ENCODE data around the gene IPCEF1. TPM values are rescaled to one million over a fixed set of nuclear protein-coding genes. Genes with fewer than 3 reads are reported as not detected.
A peak's percentile ranks its signal among the peaks of the same experiment; 100 is the strongest.

The IPCEF1 gene
- total and polyA plus RNA-seq, 2 experiments from 2014 or later, result 0.80 TPM; not detected in 1

DNA sequence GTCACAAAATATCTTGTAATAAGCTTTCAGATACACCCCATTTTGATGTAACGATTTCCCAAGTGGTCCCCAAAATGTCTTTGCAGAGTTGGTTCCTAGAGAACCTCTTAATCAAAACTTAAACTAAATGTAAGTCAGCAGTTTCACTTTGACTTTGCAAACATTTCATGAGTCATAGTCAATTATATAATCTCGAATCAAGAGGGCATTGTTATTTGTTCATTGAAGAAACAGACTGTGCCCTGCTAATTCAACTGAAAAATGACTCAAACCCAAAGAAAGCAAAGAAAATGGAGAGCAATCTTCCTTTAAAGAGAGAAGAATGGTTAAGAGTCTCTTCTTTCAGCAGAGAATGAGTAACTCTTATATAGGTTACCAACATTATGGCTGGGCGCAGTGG lies 58.3 kb downstream of the IPCEF1 start:
- Histone ChIP-seq H4K20me1 (ENCODE audit: insufficient read depth, poor library complexity, severe bottlenecking) (no peaks in the 10 kb centered on the region), H3K27me3 (no peaks in the 10 kb centered on the region), H3K4me3 (no peak overlapping the region), H3K27ac (peak overlapping the region; percentile 2), H3K4me1 (ENCODE audit: insufficient read depth) (peaks cover 7% of the 10 kb centered on the region), H2AFZ (no peak overlapping the region), H3K9me2 (replicated peaks; ENCODE audit: insufficient read depth) (no peaks in the 10 kb centered on the region), H3K9me3 (ENCODE audit: low read depth) (no peaks in the 10 kb centered on the region), H3K4me2 (no peak overlapping the region), H3K36me3 (replicated peaks; ENCODE audit: insufficient read depth, low read depth) (no peaks in the 10 kb centered on the region), H3K79me2 (no peaks in the 10 kb centered on the region)
- no peak for TF ChIP-seq EZH2phosphoT487 (IDR thresholded peaks at IDR 0.05; ENCODE audit: low read depth, severe bottlenecking, unreplicated experiment)
- TF ChIP-seq, protein P1, sequence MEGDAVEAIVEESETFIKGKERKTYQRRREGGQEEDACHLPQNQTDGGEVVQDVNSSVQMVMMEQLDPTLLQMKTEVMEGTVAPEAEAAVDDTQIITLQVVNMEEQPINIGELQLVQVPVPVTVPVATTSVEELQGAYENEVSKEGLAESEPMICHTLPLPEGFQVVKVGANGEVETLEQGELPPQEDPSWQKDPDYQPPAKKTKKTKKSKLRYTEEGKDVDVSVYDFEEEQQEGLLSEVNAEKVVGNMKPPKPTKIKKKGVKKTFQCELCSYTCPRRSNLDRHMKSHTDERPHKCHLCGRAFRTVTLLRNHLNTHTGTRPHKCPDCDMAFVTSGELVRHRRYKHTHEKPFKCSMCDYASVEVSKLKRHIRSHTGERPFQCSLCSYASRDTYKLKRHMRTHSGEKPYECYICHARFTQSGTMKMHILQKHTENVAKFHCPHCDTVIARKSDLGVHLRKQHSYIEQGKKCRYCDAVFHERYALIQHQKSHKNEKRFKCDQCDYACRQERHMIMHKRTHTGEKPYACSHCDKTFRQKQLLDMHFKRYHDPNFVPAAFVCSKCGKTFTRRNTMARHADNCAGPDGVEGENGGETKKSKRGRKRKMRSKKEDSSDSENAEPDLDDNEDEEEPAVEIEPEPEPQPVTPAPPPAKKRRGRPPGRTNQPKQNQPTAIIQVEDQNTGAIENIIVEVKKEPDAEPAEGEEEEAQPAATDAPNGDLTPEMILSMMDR (IDR thresholded peaks at IDR 0.05; ENCODE audit: poor library complexity), result no peak
- TF ChIP-seq EZH2 (IDR thresholded peaks at IDR 0.05; ENCODE audit: borderline replicate concordance), result no peak
- WGBS (ENCODE audit: low lambda C conversion rate, missing lambda C conversion rate), result 80% methylated on average over 3 of the region's 3 CpGs
- no peak for DNase-seq (ENCODE audit: low spot score)

DNA sequence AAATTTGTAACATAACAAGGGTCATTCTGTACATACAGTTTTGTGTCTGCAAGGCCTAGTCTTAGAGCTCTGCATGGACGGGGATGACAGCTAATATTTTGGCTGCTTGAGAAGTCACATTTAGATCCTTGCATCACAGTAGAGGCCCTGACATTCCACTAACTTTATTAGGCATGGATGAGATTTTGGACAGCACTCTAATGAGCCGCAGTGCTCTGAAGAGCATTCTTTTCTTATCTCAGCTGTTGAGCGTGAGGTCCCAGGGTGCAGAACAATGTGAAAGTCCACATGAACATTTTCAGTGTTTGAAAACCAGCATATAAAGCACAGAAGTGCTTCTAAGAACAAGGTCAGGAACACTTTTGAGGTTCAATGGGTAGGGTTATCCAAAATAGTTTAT lies 58.9 kb downstream of the IPCEF1 start:
- peaks cover 7% of the 10 kb centered on the region for H3K4me1 ChIP-seq (ENCODE audit: insufficient read depth)
- H2AFZ ChIP-seq, result no peak overlapping the region
- 38% methylated on average over 3 of the region's 3 CpGs for WGBS (ENCODE audit: low lambda C conversion rate, missing lambda C conversion rate)
- H3K36me3 ChIP-seq (replicated peaks; ENCODE audit: insufficient read depth, low read depth), result no peaks in the 10 kb centered on the region
- no peaks in the 10 kb centered on the region for H3K9me2 ChIP-seq (replicated peaks; ENCODE audit: insufficient read depth)
- no peak overlapping the region for H3K4me2 ChIP-seq
- no peak overlapping the region for H3K4me3 ChIP-seq
- no peaks in the 10 kb centered on the region for H3K79me2 ChIP-seq
- H4K20me1 ChIP-seq (ENCODE audit: insufficient read depth, poor library complexity, severe bottlenecking), result no peaks in the 10 kb centered on the region
- no peaks in the 10 kb centered on the region for H3K9me3 ChIP-seq (ENCODE audit: low read depth)
- TF ChIP-seq EZH2phosphoT487 (IDR thresholded peaks at IDR 0.05; ENCODE audit: low read depth, severe bottlenecking, unreplicated experiment) (no peak), EZH2 (IDR thresholded peaks at IDR 0.05; ENCODE audit: borderline replicate concordance) (no peak)
- TF ChIP-seq, protein P1 (IDR thresholded peaks at IDR 0.05; ENCODE audit: poor library complexity), result no peak
- H3K27me3 ChIP-seq, result no peaks in the 10 kb centered on the region
- no peak for DNase-seq (ENCODE audit: low spot score)
- H3K27ac ChIP-seq, result peak overlapping the region; percentile 2

DNA sequence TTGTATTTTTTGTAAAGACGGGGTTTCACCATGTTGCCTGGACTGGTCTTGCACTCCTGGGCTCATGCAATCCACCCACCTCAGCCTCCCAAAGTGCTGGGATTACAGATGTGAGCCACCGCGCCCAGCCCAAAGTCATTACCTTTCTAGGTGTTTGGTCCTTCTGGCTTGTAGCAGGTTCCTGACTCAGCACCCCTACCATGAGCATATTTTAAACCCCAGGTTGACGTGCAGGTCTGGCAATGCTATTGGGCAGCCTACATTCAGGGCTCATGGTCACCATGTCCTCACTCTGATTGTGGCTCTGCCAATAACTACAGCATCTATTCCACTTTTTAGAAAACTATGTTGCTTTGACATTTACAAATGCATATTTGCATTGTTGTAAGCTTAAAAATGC lies 59.4 kb downstream of the IPCEF1 start:
- DNase-seq (ENCODE audit: low spot score), result no peak
- Histone ChIP-seq H3K4me1 (ENCODE audit: insufficient read depth) (peaks cover 7% of the 10 kb centered on the region), H3K79me2 (no peaks in the 10 kb centered on the region), H3K36me3 (replicated peaks; ENCODE audit: insufficient read depth, low read depth) (no peaks in the 10 kb centered on the region), H3K27ac (no peak overlapping the region), H3K4me2 (no peak overlapping the region), H2AFZ (no peak overlapping the region), H4K20me1 (ENCODE audit: insufficient read depth, poor library complexity, severe bottlenecking) (no peaks in the 10 kb centered on the region), H3K9me2 (replicated peaks; ENCODE audit: insufficient read depth) (no peaks in the 10 kb centered on the region), H3K9me3 (ENCODE audit: low read depth) (no peaks in the 10 kb centered on the region), H3K27me3 (no peaks in the 10 kb centered on the region), H3K4me3 (no peak overlapping the region)
- 98% methylated on average over 4 of the region's 4 CpGs for WGBS (ENCODE audit: low lambda C conversion rate, missing lambda C conversion rate)
- TF ChIP-seq, protein P1 (IDR thresholded peaks at IDR 0.05; ENCODE audit: poor library complexity), result no peak
- TF ChIP-seq EZH2 (IDR thresholded peaks at IDR 0.05; ENCODE audit: borderline replicate concordance) (no peak), EZH2phosphoT487 (IDR thresholded peaks at IDR 0.05; ENCODE audit: low read depth, severe bottlenecking, unreplicated experiment) (no peak)

DNA sequence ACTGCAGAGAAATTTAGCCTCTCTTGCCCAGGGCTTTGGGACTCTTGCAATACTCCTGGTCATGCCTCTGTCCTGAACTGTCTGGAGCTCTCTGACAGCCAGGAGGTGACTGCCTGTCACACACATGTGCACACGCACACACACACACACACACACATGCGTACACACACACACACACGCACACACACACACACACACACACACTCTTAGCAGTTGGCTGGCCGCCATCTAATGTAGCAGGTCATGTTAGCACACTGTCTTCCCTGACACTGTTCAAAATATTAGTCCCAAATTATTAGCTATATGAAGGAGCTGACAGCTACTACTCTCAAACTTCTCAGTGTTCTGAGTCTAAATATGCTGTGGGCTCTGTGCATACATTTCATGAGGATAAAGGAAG lies 60.9 kb downstream of the IPCEF1 start:
- no peaks in the 10 kb centered on the region for H3K79me2 ChIP-seq
- no peaks in the 10 kb centered on the region for H3K27me3 ChIP-seq
- no peaks in the 10 kb centered on the region for H3K36me3 ChIP-seq (replicated peaks; ENCODE audit: insufficient read depth, low read depth)
- DNase-seq (ENCODE audit: low spot score), result no peak
- H3K4me3 ChIP-seq, result no peak overlapping the region
- WGBS (ENCODE audit: low lambda C conversion rate, missing lambda C conversion rate), result 73% methylated on average over 4 of the region's 4 CpGs
- no peaks in the 10 kb centered on the region for H3K9me2 ChIP-seq (replicated peaks; ENCODE audit: insufficient read depth)
- no peak overlapping the region for H3K4me2 ChIP-seq
- H2AFZ ChIP-seq, result no peak overlapping the region
- H3K9me3 ChIP-seq (ENCODE audit: low read depth), result no peaks in the 10 kb centered on the region
- H4K20me1 ChIP-seq (ENCODE audit: insufficient read depth, poor library complexity, severe bottlenecking), result no peaks in the 10 kb centered on the region
- TF ChIP-seq EZH2 (IDR thresholded peaks at IDR 0.05; ENCODE audit: borderline replicate concordance) (no peak), EZH2phosphoT487 (IDR thresholded peaks at IDR 0.05; ENCODE audit: low read depth, severe bottlenecking, unreplicated experiment) (no peak)
- TF ChIP-seq, protein P1 (IDR thresholded peaks at IDR 0.05; ENCODE audit: poor library complexity), result no peak
- no peak overlapping the region for H3K27ac ChIP-seq
- peaks cover 7% of the 10 kb centered on the region for H3K4me1 ChIP-seq (ENCODE audit: insufficient read depth)
